HG03159 (cell line): ENCODE data around the gene SLAMF9.

ENCODE experiments used
- ATAC-seq: cut with Tn5 transposase; IDR thresholded peaks from one replicate; pipeline ENCODE4 v1.9.1; 2021; ENCODE audit warnings: mild to moderate bottlenecking, moderate library complexity; ENCODE audit not compliant: unreplicated experiment

Gene SLAMF9

GRCh38 chr1:159934136-159935039 lies 19.6 kb downstream of the SLAMF9 start:
- no peak for ATAC-seq

GRCh38 chr1:159933347-159933746 lies 20.7 kb downstream of the SLAMF9 start:
- ATAC-seq, result no peak

- ATAC-seq, result no peak
Observed at GRCh38 chr1:159932296-159933285, 21.4 kb downstream of the SLAMF9 start.

GRCh38 chr1:159931795-159932173 lies 22.3 kb downstream of the SLAMF9 start:
- ATAC-seq, result no peak

- ATAC-seq, result no peak
Observed at GRCh38 chr1:159931101-159931794, 22.8 kb downstream of the SLAMF9 start.

GRCh38 chr1:159930634-159931033 lies 23.4 kb downstream of the SLAMF9 start:
- ATAC-seq, result no peak

GRCh38 chr1:159930216-159930615 lies 23.8 kb downstream of the SLAMF9 start:
- no peak for ATAC-seq

- ATAC-seq, result no peak
Observed at GRCh38 chr1:159929155-159930051, 24.6 kb downstream of the SLAMF9 start.

- ATAC-seq, result no peak
Observed at GRCh38 chr1:159928491-159929050, 25.5 kb downstream of the SLAMF9 start.

- no peak for ATAC-seq
Observed at GRCh38 chr1:159927849-159928431, 26.1 kb downstream of the SLAMF9 start.

GRCh38 chr1:159927211-159927848 lies 26.7 kb downstream of the SLAMF9 start:
- no peak for ATAC-seq

GRCh38 chr1:159925719-159926078 lies 28.3 kb downstream of the SLAMF9 start:
- peak; percentile 0 for ATAC-seq

- ATAC-seq, result peak; percentile 50
Observed at GRCh38 chr1:159924791-159925718, 29.0 kb downstream of the SLAMF9 start, which contains the start of gene TAGLN2. Gene TAGLN2, minus strand, starts transcription at chr1:159925507. Its CDS starts 4,998 bp downstream, at chr1:159920509.

- peak; percentile 10 for ATAC-seq
Observed at GRCh38 chr1:159924025-159924790, 29.8 kb downstream of the SLAMF9 start.

GRCh38 chr1:159923203-159924024 lies 30.6 kb downstream of the SLAMF9 start:
- ATAC-seq, result peak; percentile 40
